WTC11 (cell line): ENCODE data around the gene NEURL3. TPM values are rescaled to one million over a fixed set of nuclear protein-coding genes. Genes with fewer than 3 reads are reported as not detected.

Source experiments
- AFF4 ChIP-seq: sonication (generic); formaldehyde crosslinking; IDR thresholded peaks from 2 replicates; pipeline ENCODE4 v1.8.1; 2023; ENCODE audit warnings: mild to moderate bottlenecking, missing genetic modification reagents, borderline replicate concordance
- CREB1 ChIP-seq: sonication (generic); formaldehyde crosslinking; IDR thresholded peaks from 2 replicates; pipeline ENCODE4 v1.8.0; 2023; ENCODE audit warnings: mild to moderate bottlenecking, missing genetic modification reagents
- CREM ChIP-seq: sonication (generic); formaldehyde crosslinking; IDR thresholded peaks from 2 replicates; pipeline ENCODE4 v1.8.1; 2022; ENCODE audit warnings: mild to moderate bottlenecking, missing genetic modification reagents, moderate library complexity
- ERG ChIP-seq: fragments of 250-450 bp; sonication (Bioruptor Pico); IDR thresholded peaks from 2 replicates; pipeline ENCODE4 v1.8.0; 2021; ENCODE audit warnings: mild to moderate bottlenecking
- ETV6 ChIP-seq: sonication (generic); formaldehyde crosslinking; IDR thresholded peaks from 2 replicates; pipeline ENCODE4 v1.8.1; 2022; ENCODE audit warnings: mild to moderate bottlenecking, missing genetic modification reagents
- FOXJ3 ChIP-seq: sonication (generic); formaldehyde crosslinking; IDR thresholded peaks from 2 replicates; pipeline ENCODE4 v1.9.0; 2021; ENCODE audit warnings: missing genetic modification reagents, mild to moderate bottlenecking, borderline replicate concordance
- FOXP4 ChIP-seq: sonication (generic); formaldehyde crosslinking; IDR thresholded peaks from 2 replicates; pipeline ENCODE4 v1.8.0; 2022; ENCODE audit warnings: mild to moderate bottlenecking, missing genetic modification reagents
- HMGA2 ChIP-seq: fragments of 250-450 bp; sonication (Bioruptor Pico); IDR thresholded peaks from 2 replicates; pipeline ENCODE4 v1.4.0; 2021; ENCODE audit warnings: mild to moderate bottlenecking, moderate library complexity
- PRDM15 ChIP-seq: sonication (generic); formaldehyde crosslinking; IDR thresholded peaks from 2 replicates; pipeline ENCODE4 v1.8.0; 2022; ENCODE audit warnings: missing genetic modification reagents
- RELA ChIP-seq: sonication (generic); formaldehyde crosslinking; IDR thresholded peaks from 2 replicates; pipeline ENCODE4 v1.8.1; 2022; ENCODE audit warnings: missing genetic modification reagents, mild to moderate bottlenecking, borderline replicate concordance
- SP1 ChIP-seq: sonication (generic); formaldehyde crosslinking; conservative IDR thresholded peaks from 2 replicates; pipeline ENCODE4 v1.8.1; 2022; ENCODE audit warnings: missing genetic modification reagents
- STAT6 ChIP-seq: sonication (generic); formaldehyde crosslinking; conservative IDR thresholded peaks from 2 replicates; pipeline ENCODE4 v1.8.1; 2023; ENCODE audit warnings: mild to moderate bottlenecking, low read depth, missing genetic modification reagents, moderate library complexity
- TCF7 ChIP-seq: sonication (generic); formaldehyde crosslinking; IDR thresholded peaks from 2 replicates; pipeline ENCODE4 v1.8.0; 2022; ENCODE audit warnings: mild to moderate bottlenecking, low read depth, missing genetic modification reagents, moderate library complexity
- USF1 ChIP-seq: sonication (generic); formaldehyde crosslinking; IDR thresholded peaks from 2 replicates; pipeline ENCODE4 v1.8.0; 2022; ENCODE audit warnings: mild to moderate bottlenecking, missing genetic modification reagents
- ZNF121 ChIP-seq: sonication (generic); formaldehyde crosslinking; IDR thresholded peaks from 2 replicates; pipeline ENCODE4 v1.8.0; 2023; ENCODE audit warnings: missing genetic modification reagents
- ZNF396 ChIP-seq: fragments of 250-450 bp; sonication (Bioruptor Pico); IDR thresholded peaks from 2 replicates; pipeline ENCODE4 v1.8.0; 2021; ENCODE audit warnings: mild to moderate bottlenecking, moderate library complexity, borderline replicate concordance
- total RNA-seq: library from RNA; stranded (reverse); gene quantifications from 3 replicates; pipeline ENCODE4 v1.2.3, GENCODE V29; 2021

Gene NEURL3
- total RNA-seq, 1 experiment from 2014 or later, result not detected

GRCh38 chr2:96549967-96550786 lies 45.0 kb upstream of the NEURL3 start (continued):
- TF ChIP-seq RELA (CRISPR knock-in tag) (no peak), FOXJ3 (CRISPR knock-in tag) (no peak), ZNF121 (peak; percentile 31; the same call in 1 of the 2 replicates), CREM (CRISPR knock-in tag) (no peak), SP1 (CRISPR knock-in tag) (0 out of 2 replicates have a peak, but pooled peaks have one; percentile 22), HMGA2 (no peak), PRDM15 (no peak), FOXP4 (peak; percentile 72; the same call in 1 of the 2 replicates), ETV6 (CRISPR knock-in tag) (0 out of 2 replicates have a peak, but pooled peaks have one; percentile 46), TCF7 (0 out of 2 replicates have a peak, but pooled peaks have one; percentile 44), AFF4 (CRISPR knock-in tag) (0 out of 2 replicates have a peak, but pooled peaks have one; percentile 49), CREB1 (no peak), USF1 (peak; percentile 61; the same call in 1 of the 2 replicates), STAT6 (CRISPR knock-in tag) (no peak), ZNF396 (CRISPR knock-in tag) (no peak; the same call in 1 of the 2 replicates), ERG (CRISPR knock-in tag) (no peak)
